HFF-Myc (cell line): ENCODE measurements around the gene CLCN5.

Experiments
- DNase-seq: peaks from one replicate; pipeline ENCODE4 v3.0.0-alpha.2; 2011; ENCODE audit warnings: low read depth; ENCODE audit errors: extremely low read depth
- H3K4me3 ChIP-seq: replicated peaks from 2 replicates; pipeline ENCODE4 v1.5.1; 2011; ENCODE audit warnings: low read depth, mild to moderate bottlenecking, control low read depth, low read length
- TF ChIP-seq, protein P1 (sequence below): IDR thresholded peaks from 2 replicates; pipeline ENCODE4 v1.5.1; 2012; ENCODE audit warnings: mild to moderate bottlenecking, low read depth, low read length, control low read depth; ENCODE audit errors: missing control alignments

CLCN5 gene

DNA sequence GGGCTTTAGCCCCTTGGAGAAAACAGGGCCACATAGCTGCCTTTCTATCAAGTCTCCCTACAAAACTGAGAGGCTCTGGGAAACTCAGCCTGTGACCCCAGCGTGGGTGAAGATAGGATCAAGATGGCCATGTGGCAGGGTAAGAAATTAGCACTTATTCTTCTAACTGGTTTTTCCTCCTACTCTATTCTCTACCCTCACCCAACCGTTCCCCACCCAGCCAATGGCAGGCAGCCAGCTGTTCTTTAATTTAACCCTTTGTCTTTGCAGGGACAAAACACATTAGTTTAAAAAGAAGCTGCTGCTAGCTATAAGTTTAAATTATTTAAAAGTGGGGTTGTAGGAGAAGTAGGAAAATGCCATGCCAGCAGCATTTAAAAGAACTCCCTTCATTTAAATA is 2.8 kb downstream of the CLCN5 start:
- no peak overlapping the region for H3K4me3 ChIP-seq
- TF ChIP-seq, protein P1, sequence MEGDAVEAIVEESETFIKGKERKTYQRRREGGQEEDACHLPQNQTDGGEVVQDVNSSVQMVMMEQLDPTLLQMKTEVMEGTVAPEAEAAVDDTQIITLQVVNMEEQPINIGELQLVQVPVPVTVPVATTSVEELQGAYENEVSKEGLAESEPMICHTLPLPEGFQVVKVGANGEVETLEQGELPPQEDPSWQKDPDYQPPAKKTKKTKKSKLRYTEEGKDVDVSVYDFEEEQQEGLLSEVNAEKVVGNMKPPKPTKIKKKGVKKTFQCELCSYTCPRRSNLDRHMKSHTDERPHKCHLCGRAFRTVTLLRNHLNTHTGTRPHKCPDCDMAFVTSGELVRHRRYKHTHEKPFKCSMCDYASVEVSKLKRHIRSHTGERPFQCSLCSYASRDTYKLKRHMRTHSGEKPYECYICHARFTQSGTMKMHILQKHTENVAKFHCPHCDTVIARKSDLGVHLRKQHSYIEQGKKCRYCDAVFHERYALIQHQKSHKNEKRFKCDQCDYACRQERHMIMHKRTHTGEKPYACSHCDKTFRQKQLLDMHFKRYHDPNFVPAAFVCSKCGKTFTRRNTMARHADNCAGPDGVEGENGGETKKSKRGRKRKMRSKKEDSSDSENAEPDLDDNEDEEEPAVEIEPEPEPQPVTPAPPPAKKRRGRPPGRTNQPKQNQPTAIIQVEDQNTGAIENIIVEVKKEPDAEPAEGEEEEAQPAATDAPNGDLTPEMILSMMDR = no peak
- no peak for DNase-seq

DNA sequence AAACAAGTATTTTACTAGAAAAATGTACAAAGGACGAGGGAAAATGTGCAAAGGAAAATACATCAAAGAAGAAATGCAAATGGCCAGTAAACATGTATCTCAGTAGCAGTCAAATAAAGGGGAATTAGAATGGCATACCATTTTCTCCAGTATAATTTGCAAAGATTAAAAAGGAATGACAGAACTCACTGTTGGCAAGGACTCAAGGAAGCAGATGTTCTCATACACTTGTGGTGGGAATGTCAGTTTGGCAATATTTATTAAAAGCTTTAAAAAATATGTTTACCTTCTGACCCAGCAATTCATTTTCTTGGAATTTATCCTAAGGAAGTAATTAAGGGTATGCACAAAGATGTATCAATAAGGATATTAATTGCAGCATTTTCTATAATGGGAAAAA is 7.6 kb downstream of the CLCN5 start:
- DNase-seq = no peak
- TF ChIP-seq, protein P1 = no peak
- H3K4me3 ChIP-seq = no peak overlapping the region

DNA sequence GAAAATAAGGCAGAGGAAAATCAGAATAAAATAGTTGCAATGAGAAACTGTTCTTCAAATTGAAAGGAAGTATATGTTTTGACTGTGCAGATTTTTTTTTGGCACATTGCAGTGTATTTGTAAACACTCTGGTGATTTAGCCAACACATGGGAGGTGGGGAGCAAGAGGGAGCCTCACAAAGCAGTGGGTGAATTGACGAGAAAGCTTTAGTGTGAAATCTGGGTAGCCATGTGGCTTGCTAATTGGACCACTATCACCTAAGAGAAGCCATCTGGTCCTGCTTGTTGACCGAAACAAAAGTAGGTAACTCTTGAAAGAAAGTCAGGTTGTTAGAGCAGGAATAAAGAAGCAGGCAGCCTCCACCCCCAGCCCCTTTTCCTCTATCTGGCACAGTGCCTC is 10.4 kb downstream of the CLCN5 start:
- TF ChIP-seq, protein P1 = no peak
- no peak for DNase-seq
- H3K4me3 ChIP-seq = no peak overlapping the region

DNA sequence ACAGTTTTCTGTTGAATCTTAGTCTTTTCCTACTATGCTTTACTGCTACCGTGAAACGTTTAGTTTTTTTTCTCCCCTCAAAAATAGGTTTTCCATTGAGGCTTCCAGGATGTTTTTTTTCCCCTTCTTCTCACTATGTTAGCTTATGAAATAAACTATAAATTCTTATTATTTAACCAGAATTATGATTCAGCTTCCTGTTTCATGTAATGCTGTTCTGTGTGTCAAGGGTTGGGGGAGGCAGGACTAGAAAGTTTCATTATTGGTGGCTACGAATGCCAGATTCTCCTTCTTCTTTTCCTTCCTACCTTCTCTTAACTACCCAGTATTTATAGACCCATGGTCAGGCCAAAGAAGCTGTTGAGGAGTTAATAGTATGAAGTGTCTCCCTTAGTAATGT is 11.8 kb downstream of the CLCN5 start:
- TF ChIP-seq, protein P1 = no peak
- DNase-seq = no peak
- no peak overlapping the region for H3K4me3 ChIP-seq

DNA sequence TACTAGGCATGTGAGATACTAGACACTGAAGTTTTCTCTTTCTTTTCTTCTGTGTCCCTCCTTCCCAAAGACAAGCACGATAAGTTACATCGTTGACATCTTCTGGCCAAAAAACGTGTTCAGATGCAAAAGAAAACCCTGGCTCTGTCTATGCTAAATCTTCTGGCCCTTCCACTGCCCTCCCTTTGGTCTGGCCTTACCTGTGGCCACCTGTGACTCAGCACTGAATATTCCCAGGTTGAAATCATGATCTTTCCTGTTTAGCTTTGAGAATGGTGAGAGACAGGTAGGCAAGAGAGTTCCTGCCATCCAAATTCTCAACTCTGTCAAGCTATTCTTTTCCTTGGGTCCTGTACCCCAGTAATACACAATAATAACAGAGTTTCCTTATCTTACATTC is 12.3 kb downstream of the CLCN5 start:
- H3K4me3 ChIP-seq = no peak overlapping the region
- no peak for DNase-seq
- TF ChIP-seq, protein P1 = no peak

DNA sequence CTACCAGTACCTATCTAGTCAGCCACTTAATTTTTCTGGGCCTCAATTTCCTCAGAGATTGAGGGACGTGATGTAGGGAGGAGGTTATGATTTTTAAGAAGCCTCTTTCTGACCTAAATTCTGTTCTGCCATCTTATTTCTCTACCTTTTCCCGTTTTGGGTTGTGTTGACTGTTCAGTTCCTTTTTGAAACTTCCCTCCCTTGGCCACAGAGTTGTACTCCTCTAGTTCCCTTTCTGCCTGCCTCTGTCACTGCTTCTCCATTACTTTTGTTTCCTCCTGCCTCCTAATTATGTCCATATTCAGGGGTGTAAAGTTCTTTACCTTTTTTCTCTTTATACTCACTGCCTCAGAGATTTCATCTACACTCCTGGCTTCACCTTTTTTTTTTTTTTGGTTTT is 25.4 kb downstream of the CLCN5 start:
- TF ChIP-seq, protein P1 = no peak
- no peak overlapping the region for H3K4me3 ChIP-seq
- no peak for DNase-seq

DNA sequence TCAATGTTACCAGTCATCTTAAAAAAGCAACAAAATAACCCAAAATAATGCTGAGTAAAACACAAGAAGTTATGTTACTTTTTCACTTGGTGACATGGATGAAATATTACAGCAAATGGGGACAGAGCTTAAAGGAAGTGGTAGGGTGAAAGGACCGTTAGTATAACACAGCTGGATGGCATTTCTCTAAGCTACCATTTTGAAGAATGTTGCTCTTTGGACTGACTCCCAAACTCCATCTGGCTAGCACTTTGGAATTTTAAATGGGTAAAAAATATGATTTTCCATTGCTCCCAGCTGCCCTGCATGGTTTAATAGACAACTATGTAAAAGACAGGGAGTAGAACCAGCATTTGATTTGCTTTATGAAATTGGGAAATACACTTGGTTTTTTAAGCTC is 27.6 kb downstream of the CLCN5 start:
- TF ChIP-seq, protein P1 = no peak
- DNase-seq = no peak

More for the DNA sequence above, 27.6 kb downstream of the CLCN5 start:
- no peak overlapping the region for H3K4me3 ChIP-seq
